ENCODE data around the gene CNOT11. TPM values are rescaled to one million over a fixed set of nuclear protein-coding genes. Genes with fewer than 3 reads are reported as not detected.

CNOT11 gene
- total and polyA plus RNA-seq, 2 of the 13 experiments (the other 11 are each of a cell fraction or from before 2014, with no cell fraction given), result 114 to 209 TPM

- TF ChIP-seq ZBTB40 (IDR thresholded peaks at IDR 0.05) (no peak), ZBTB40 (CRISPR knock-in tag; IDR thresholded peaks at IDR 0.05) (0 out of 2 replicates have a peak, but pooled peaks have one; percentile 16), MED1 (CRISPR knock-in tag; IDR thresholded peaks at IDR 0.05) (no peak), ZNF484 (CRISPR knock-in tag; IDR thresholded peaks at IDR 0.05; ENCODE audit: borderline replicate concordance, low read depth) (no peak), MLXIP (CRISPR knock-in tag; IDR thresholded peaks at IDR 0.05; ENCODE audit: borderline replicate concordance) (no peak), FOXP4 (CRISPR knock-in tag; IDR thresholded peaks at IDR 0.05) (no peak), ZBTB25 (CRISPR knock-in tag; IDR thresholded peaks at IDR 0.05) (no peak), ZKSCAN8 (CRISPR knock-in tag; IDR thresholded peaks at IDR 0.05; ENCODE audit: borderline replicate concordance) (no peak), ZNF235 (CRISPR knock-in tag; IDR thresholded peaks at IDR 0.05; ENCODE audit: borderline replicate concordance) (no peak), ATF6 (CRISPR knock-in tag; conservative IDR thresholded peaks at IDR 0.05) (no peak), ZNF552 (CRISPR knock-in tag; IDR thresholded peaks at IDR 0.05; ENCODE audit: borderline replicate concordance) (no peak)
Measured at GRCh38 chr2:101307950-101308431, 55.3 kb downstream of the CNOT11 start (continued).

Data from HepG2 (cell line).